Transverse colon (tissue), 4 donors: ENCODE results near the gene MPL.
A peak's percentile ranks its signal among the peaks of the same experiment; 100 is the strongest.

ENCODE experiments used
- CTCF ChIP-seq, 5 experiments: fragments of 200-600 bp in 3 of 5; fragments of 450-650 bp in 2 of 5; sonication (generic) in 3 of 5; IDR thresholded peaks; 1 replicate in 2 of 5; 2 replicates in 3 of 5; pipeline ENCODE4 v1.5.1; 2016 to 2017; ENCODE audit warnings: antibody characterized with exemption in 5 of 5, inconsistent platforms in 3 of 5, mild to moderate bottlenecking in 2 of 5, moderate library complexity in 1 of 5
- EP300 ChIP-seq: sonication (generic); formaldehyde crosslinking; IDR thresholded peaks from one replicate; pipeline ENCODE4 v1.6.1; 2017; ENCODE audit warnings: antibody characterized with exemption, low read depth
- POLR2A ChIP-seq: fragments of 450-650 bp; IDR thresholded peaks from one replicate; pipeline ENCODE4 v1.6.1; 2016; ENCODE audit warnings: antibody characterized with exemption, mild to moderate bottlenecking, moderate library complexity
- POLR2AphosphoS5 ChIP-seq, 3 donors: sonication (generic); formaldehyde crosslinking; IDR thresholded peaks; one replicate each; pipeline ENCODE4 v1.6.1; 2016; ENCODE audit warnings: antibody characterized with exemption in 3 of 3

GRCh38 chr1:43389326-43390313, 52.0 kb downstream of the MPL start, which contains the start of the genes MED8 and SZT2:
- TF ChIP-seq CTCF (IDR thresholded peaks at IDR 0.05) (no peak), POLR2AphosphoS5 (IDR thresholded peaks at IDR 0.05) (peak; percentile 80 to 92 (median 90)), POLR2A (peak; percentile 92), EP300 (no peak)
